Keratinocyte (primary cell): ENCODE results near the gene MTCL1. TPM values are rescaled to one million over a fixed set of nuclear protein-coding genes. Genes with fewer than 3 reads are reported as not detected.

Source experiments
- DNase-seq: peaks from one replicate; pipeline ENCODE4 v3.0.0-alpha.2; 2011; ENCODE audit warnings: low read depth, missing footprints, low spot score
- FAIRE-seq: peaks from 2 replicates; lab custom pipeline; 2011; peaks lifted over from hg19 to GRCh38; lab: Jason Lieb, UNC
- H2AFZ ChIP-seq: 2 replicates; pipeline ENCODE4 v1.6.0; 2012; ENCODE audit warnings: low read length, control low read depth, inconsistent platforms; ENCODE audit not compliant: control insufficient read depth
- H3K27ac ChIP-seq: 2 replicates; pipeline ENCODE4 v1.5.1; 2011; ENCODE audit warnings: low read length; ENCODE audit not compliant: control insufficient read depth, insufficient read depth
- H3K27me3 ChIP-seq: 3 replicates; pipeline ENCODE4 v1.6.0; 2011; ENCODE audit warnings: low read length; ENCODE audit not compliant: control insufficient read depth, insufficient read depth; ENCODE audit errors: extremely low read depth
- H3K36me3 ChIP-seq, 2 experiments: 2 replicates in 1 of 2; 3 replicates in 1 of 2; pipeline ENCODE4 v1.5.1; 2011; ENCODE audit warnings: low read length in 2 of 2, mild to moderate bottlenecking in 1 of 2; ENCODE audit not compliant: control insufficient read depth in 2 of 2, insufficient read depth in 2 of 2; ENCODE audit errors: extremely low read depth in 1 of 2
- H3K4me1 ChIP-seq: 3 replicates; pipeline ENCODE4 v1.5.1; 2011; ENCODE audit warnings: low read length; ENCODE audit not compliant: control insufficient read depth, insufficient read depth; ENCODE audit errors: extremely low read depth
- H3K4me2 ChIP-seq: 3 replicates; pipeline ENCODE4 v1.6.0; 2011; ENCODE audit warnings: low read depth, low read length; ENCODE audit not compliant: control insufficient read depth, insufficient read depth; ENCODE audit errors: extremely low read depth
- H3K4me3 ChIP-seq, 3 experiments: fragments of 200-600 bp in 1 of 3; sonication (generic) in 1 of 3; 2 replicates in 2 of 3; 3 replicates in 1 of 3; pipeline ENCODE4 v1.5.1; 2011 to 2016; ENCODE audit warnings: low read length in 3 of 3, mild to moderate bottlenecking in 3 of 3, control low read depth in 2 of 3, inconsistent platforms in 1 of 3, low read depth in 1 of 3, mixed read lengths in 1 of 3, mixed run types in 1 of 3, moderate library complexity in 1 of 3; ENCODE audit not compliant: control insufficient read depth in 2 of 3, insufficient read depth in 2 of 3; ENCODE audit errors: extremely low read depth in 1 of 3
- H3K79me2 ChIP-seq: 2 replicates; pipeline ENCODE4 v1.6.0; 2012; ENCODE audit warnings: low read length; ENCODE audit not compliant: control insufficient read depth, insufficient read depth
- H3K9ac ChIP-seq: 3 replicates; pipeline ENCODE4 v1.6.0; 2011; ENCODE audit warnings: low read length; ENCODE audit not compliant: control insufficient read depth, insufficient read depth; ENCODE audit errors: extremely low read depth
- H3K9me1 ChIP-seq: 3 replicates; pipeline ENCODE4 v1.6.0; 2011; ENCODE audit warnings: low read length; ENCODE audit not compliant: control insufficient read depth, insufficient read depth; ENCODE audit errors: extremely low read depth
- H3K9me3 ChIP-seq: 2 replicates; pipeline ENCODE4 v1.5.1; 2012; ENCODE audit warnings: low read depth, low read length; ENCODE audit not compliant: control insufficient read depth
- H4K20me1 ChIP-seq: 3 replicates; pipeline ENCODE4 v1.6.0; 2011; ENCODE audit warnings: low read length; ENCODE audit not compliant: control insufficient read depth, insufficient read depth; ENCODE audit errors: extremely low read depth
- CTCF ChIP-seq, 3 experiments: IDR thresholded peaks in 1 of 3; conservative IDR thresholded peaks in 1 of 3; optimal IDR thresholded peaks in 1 of 3; 2 replicates in 2 of 3; 3 replicates in 1 of 3; pipeline versions ENCODE3 to v1.5.1; 2011; ENCODE audit warnings: low read length in 3 of 3, mild to moderate bottlenecking in 3 of 3, moderate library complexity in 2 of 3, control low read depth in 1 of 3, inconsistent platforms in 1 of 3; ENCODE audit not compliant: insufficient read depth in 2 of 3; ENCODE audit errors: extremely low read depth in 1 of 3
- EZH2 ChIP-seq: IDR thresholded peaks from one replicate; pipeline ENCODE4 v1.6.1; 2012; ENCODE audit warnings: inconsistent platforms, mild to moderate bottlenecking, low read length, moderate library complexity
- dilution Hi-C: fragments of 300-500 bp; cut with MboI; formaldehyde crosslinking; loops from one replicate; pipeline ENCODE4 v1.7.0; 2020; ENCODE audit warnings: low sequenced_read_pairs; ENCODE audit not compliant: extremely low pct_ligation_motif_present
- polyA plus RNA-seq, 5 experiments: library from polyadenylated mRNA; depleted of rRNA in 3 of 5; stranded (reverse) in 3 of 5; stranded (forward) in 1 of 5; unstranded in 1 of 5; fragments of >200 nt; gene quantifications; 1 replicate in 1 of 5; 2 replicates in 3 of 5; 3 replicates in 1 of 5; pipeline versions ENCODE4 v1.2.1 to v1.2.3, GENCODE V29; 2011 to 2012; ENCODE audit warnings: missing spikeins in 2 of 5, low read depth in 1 of 5, low replicate concordance in 1 of 5

MTCL1 gene
- polyA plus RNA-seq, 1 donor (not counting 4 experiments of a cell fraction or from before 2014, with no cell fraction given): 15.4 TPM

DNA sequence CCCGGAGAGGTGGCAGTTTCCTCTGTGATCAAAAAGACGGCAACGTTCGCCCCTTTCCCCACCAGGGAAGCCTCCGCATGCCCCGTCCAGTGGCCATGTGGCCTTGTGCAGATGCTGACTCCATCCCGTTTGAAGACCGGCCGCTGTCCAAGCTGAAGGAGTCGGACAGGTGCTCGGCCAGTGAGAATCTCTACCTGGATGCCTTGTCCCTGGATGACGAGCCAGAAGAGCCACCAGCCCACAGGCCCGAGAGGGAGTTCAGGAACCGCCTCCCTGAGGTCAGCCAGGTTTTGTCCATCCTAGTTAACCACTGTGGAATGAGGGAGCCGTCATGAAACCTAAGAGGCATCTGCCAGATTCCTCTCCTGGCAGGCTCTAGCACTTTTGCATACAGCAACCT, 113.6 kb downstream of the MTCL1 start:
- dilution Hi-C loops: no loop called here
- FAIRE-seq: no peak
- no peaks in the 10 kb centered on the region for H4K20me1 ChIP-seq
- H3K4me1 ChIP-seq: no peaks in the 10 kb centered on the region
- no peaks in the 10 kb centered on the region for H3K9me1 ChIP-seq
- H3K4me3 ChIP-seq: no peak overlapping the region
- no peak overlapping the region for H3K4me2 ChIP-seq
- TF ChIP-seq EZH2 (no peak), CTCF (optimal IDR thresholded peaks at IDR 0.05 in 1 of 3, IDR thresholded peaks at IDR 0.05 in 1 of 3, conservative IDR thresholded peaks at IDR 0.05 in 1 of 3; ENCODE audit: extremely low read depth in 1 of 3, insufficient read depth in 2 of 3, low read length in 3 of 3) (no peak)
- H3K27me3 ChIP-seq: no peaks in the 10 kb centered on the region
- no peaks in the 10 kb centered on the region for H3K9me3 ChIP-seq
- H3K27ac ChIP-seq: no peak overlapping the region
- no peak for DNase-seq
- H3K79me2 ChIP-seq: no peaks in the 10 kb centered on the region
- H3K36me3 ChIP-seq: peaks cover 10 to 35% of the 10 kb centered on the region in 2 experiments
- no peak overlapping the region for H3K9ac ChIP-seq
- H2AFZ ChIP-seq: no peak overlapping the region

DNA sequence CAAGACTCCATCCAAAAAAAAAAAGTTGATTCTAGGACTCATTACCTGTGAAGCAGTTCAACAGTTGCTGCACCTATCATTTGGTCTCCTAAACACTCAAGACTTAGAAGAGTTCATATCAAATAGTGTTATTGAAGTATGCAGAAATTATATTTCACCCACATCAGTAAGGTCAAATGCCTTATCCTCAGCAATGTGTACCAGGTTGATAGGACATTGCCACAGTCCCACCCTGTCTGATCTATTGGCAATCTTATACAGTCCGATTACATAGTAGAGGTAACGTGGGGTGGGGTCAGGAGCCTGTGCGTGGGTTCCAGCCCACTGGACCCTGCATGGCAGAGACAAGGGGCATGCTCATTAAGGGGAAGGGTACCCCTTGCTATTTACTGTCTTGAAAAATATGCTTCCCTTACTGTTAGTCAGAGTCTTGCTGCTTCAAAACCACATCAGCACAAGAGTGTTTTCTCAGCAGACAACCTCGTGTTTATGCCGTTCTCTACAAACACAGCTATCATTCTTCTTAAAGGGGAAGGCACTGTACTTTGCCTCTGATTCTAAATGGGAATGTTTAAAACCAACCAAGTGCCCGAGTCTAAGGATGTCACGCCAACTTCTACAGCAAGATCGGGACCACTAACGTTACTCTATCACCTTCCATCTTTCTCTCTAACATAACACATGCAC, 115.2 kb downstream of the MTCL1 start:
- dilution Hi-C loops: no loop called here
- Histone ChIP-seq H3K9me1 (no peaks in the 10 kb centered on the region), H3K27ac (no peak overlapping the region), H2AFZ (no peak overlapping the region), H3K27me3 (no peaks in the 10 kb centered on the region), H3K4me1 (no peaks in the 10 kb centered on the region), H3K4me2 (no peak overlapping the region), H3K79me2 (no peaks in the 10 kb centered on the region), H4K20me1 (no peaks in the 10 kb centered on the region), H3K9me3 (no peaks in the 10 kb centered on the region), H3K36me3 (peaks cover 15 to 27% of the 10 kb centered on the region in 2 experiments), H3K9ac (no peak overlapping the region), H3K4me3 (no peak overlapping the region)
- TF ChIP-seq EZH2 (no peak), CTCF (optimal IDR thresholded peaks at IDR 0.05 in 1 of 3, IDR thresholded peaks at IDR 0.05 in 1 of 3, conservative IDR thresholded peaks at IDR 0.05 in 1 of 3; ENCODE audit: extremely low read depth in 1 of 3, insufficient read depth in 2 of 3, low read length in 3 of 3) (no peak)
- DNase-seq: no peak
- no peak for FAIRE-seq
